GM12873 (cell line): ENCODE results near the gene ZNF280A.

ENCODE experiments used
- TF ChIP-seq, protein P1 (sequence below): IDR thresholded peaks from 2 replicates; pipeline ENCODE4 v1.5.1; 2012; ENCODE audit warnings: low read depth, mild to moderate bottlenecking, moderate library complexity, low read length, control low read depth; ENCODE audit not compliant: insufficient read depth; ENCODE audit errors: missing control alignments

ZNF280A gene

DNA sequence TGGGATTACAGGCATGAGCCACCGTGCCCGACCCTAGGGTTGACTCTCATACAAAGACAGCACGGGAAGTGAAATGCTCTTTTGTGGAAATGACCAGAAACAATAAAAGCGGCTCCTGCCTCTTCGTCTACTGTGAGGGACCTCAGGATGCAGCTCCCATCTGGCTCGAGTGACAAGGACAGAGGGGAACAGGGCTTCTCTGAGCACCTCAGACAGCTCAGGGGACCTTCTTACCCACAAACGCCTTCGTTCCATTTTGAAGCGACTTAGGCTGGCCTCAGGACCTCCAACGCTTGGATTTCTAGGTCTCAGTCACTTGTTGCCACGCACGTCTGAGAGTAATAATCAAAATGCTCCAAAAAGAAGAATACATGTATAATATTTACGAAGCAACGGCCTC lies 36.5 kb upstream of the ZNF280A start:
- TF ChIP-seq, protein P1, sequence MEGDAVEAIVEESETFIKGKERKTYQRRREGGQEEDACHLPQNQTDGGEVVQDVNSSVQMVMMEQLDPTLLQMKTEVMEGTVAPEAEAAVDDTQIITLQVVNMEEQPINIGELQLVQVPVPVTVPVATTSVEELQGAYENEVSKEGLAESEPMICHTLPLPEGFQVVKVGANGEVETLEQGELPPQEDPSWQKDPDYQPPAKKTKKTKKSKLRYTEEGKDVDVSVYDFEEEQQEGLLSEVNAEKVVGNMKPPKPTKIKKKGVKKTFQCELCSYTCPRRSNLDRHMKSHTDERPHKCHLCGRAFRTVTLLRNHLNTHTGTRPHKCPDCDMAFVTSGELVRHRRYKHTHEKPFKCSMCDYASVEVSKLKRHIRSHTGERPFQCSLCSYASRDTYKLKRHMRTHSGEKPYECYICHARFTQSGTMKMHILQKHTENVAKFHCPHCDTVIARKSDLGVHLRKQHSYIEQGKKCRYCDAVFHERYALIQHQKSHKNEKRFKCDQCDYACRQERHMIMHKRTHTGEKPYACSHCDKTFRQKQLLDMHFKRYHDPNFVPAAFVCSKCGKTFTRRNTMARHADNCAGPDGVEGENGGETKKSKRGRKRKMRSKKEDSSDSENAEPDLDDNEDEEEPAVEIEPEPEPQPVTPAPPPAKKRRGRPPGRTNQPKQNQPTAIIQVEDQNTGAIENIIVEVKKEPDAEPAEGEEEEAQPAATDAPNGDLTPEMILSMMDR, result no peak

- TF ChIP-seq, protein P1, result no peak
Measured at GRCh38 chr22:22555596-22555995, 35.5 kb upstream of the ZNF280A start.

GRCh38 chr22:22554587-22555284 lies 34.7 kb upstream of the ZNF280A start:
- TF ChIP-seq, protein P1, result no peak

GRCh38 chr22:22553735-22554586 lies 33.9 kb upstream of the ZNF280A start:
- TF ChIP-seq, protein P1, result no peak

- TF ChIP-seq, protein P1, result no peak
Measured at GRCh38 chr22:22553141-22553540, 33.1 kb upstream of the ZNF280A start.

DNA sequence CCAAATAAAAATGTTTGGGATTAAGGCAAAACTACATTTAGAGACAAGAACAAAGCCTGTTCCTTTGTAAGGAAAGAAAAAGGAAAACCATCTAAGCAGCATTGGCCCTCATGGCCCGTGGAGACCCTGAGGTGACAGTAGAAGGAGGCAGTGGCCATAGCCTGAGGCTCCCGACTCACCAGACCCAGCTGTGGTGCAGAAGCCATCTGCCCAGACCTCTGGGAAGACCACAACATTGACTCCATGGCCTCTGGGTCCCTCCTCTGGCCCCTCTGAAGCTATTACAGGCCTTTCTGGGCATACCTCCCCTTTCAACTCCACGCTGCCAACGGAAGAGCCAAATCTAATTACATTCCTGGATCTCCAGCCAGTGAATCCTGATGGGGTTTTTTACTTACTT lies 32.6 kb upstream of the ZNF280A start:
- TF ChIP-seq, protein P1, result no peak

GRCh38 chr22:22550789-22551434 lies 30.8 kb upstream of the ZNF280A start:
- TF ChIP-seq, protein P1, result no peak
